MCF 10A (cell line): ENCODE measurements around the gene SCYGR1. TPM values are rescaled to one million over a fixed set of nuclear protein-coding genes. Genes with fewer than 3 reads are reported as not detected.

ENCODE experiments used
- BruUV-seq: library from RNA; stranded (reverse); fragments of 400-500 nt; replicated peaks from 2 replicates; lab custom pipeline; 2021; lab: Mats Ljungman, UMichigan
- CTCF ChIA-PET: fragments of 300-600 bp; sonication (Branson Sonifier 250); formaldehyde crosslinking; extraction: SDS; loops from one replicate; lab custom pipeline; 2021; ENCODE audit warnings: antibody characterized with exemption, inconsistent platforms; lab: Yijun Ruan, JAX
- POLR2A ChIA-PET: fragments of 300-600, 350-650 bp; sonication (Branson Sonifier 250); formaldehyde crosslinking; extraction: SDS; loops from one replicate; lab custom pipeline; 2020; ENCODE audit warnings: antibody characterized with exemption, inconsistent platforms; lab: Yijun Ruan, JAX
- DNase-seq: peaks from one replicate; pipeline ENCODE4 v3.0.0-alpha.2; 2018; ENCODE audit not compliant: unreplicated experiment
- H3K27ac Mint-ChIP-seq: one replicate; pipeline ENCODE4 v1.8.0; 2022; ENCODE audit warnings: mild to moderate bottlenecking, low read depth, mixed read lengths; ENCODE audit not compliant: unreplicated experiment
- H3K27me3 Mint-ChIP-seq: one replicate; pipeline ENCODE4 v1.8.0; 2022; ENCODE audit warnings: mixed read lengths; ENCODE audit not compliant: insufficient read depth, unreplicated experiment
- H3K36me3 Mint-ChIP-seq: one replicate; pipeline ENCODE4 v1.8.0; 2022; ENCODE audit warnings: mild to moderate bottlenecking, moderate library complexity, mixed read lengths; ENCODE audit not compliant: insufficient read depth, unreplicated experiment
- H3K4me1 Mint-ChIP-seq: one replicate; pipeline ENCODE4 v1.8.0; 2022; ENCODE audit warnings: mixed read lengths; ENCODE audit not compliant: insufficient read depth, unreplicated experiment
- H3K4me3 Mint-ChIP-seq: one replicate; pipeline ENCODE4 v1.8.0; 2022; ENCODE audit warnings: mild to moderate bottlenecking, moderate library complexity, mixed read lengths; ENCODE audit not compliant: unreplicated experiment
- H3K9me3 Mint-ChIP-seq: one replicate; pipeline ENCODE4 v1.8.0; 2022; ENCODE audit warnings: mixed read lengths; ENCODE audit not compliant: unreplicated experiment
- CTCF ChIP-seq: fragments of 200-600 bp; IDR thresholded peaks from one replicate; pipeline ENCODE4 v1.8.0; 2022; ENCODE audit warnings: antibody characterized with exemption, mild to moderate bottlenecking; ENCODE audit not compliant: unreplicated experiment
- intact Hi-C: fragments of 100-400 bp; cut with micrococcal nuclease; formaldehyde crosslinking; loops from 2 replicates; pipeline ENCODE4 v1.14.1; 2022
- total RNA-seq: library from RNA; stranded (reverse); gene quantifications from 2 replicates; pipeline ENCODE4 v1.2.3, GENCODE V29; 2022

The SCYGR1 gene
- total RNA-seq, 1 experiment from 2014 or later = not detected

- DNase-seq = no peak
- Mint-ChIP-seq H3K36me3 (peaks cover 54% of the 10 kb centered on the region), H3K4me1 (no peaks in the 10 kb centered on the region), H3K9me3 (no peaks in the 10 kb centered on the region), H3K27ac (peak overlapping the region; percentile 32), H3K27me3 (no peaks in the 10 kb centered on the region), H3K4me3 (no peak overlapping the region)
- TF ChIP-seq CTCF = no peak
- BruUV-seq = no TSS peak
- CTCF ChIA-PET = interaction anchor here (0.6 kb wide), 2 partner anchors 9 to 497 kb away, joined by 3 read pairs; no protein-coding TSS in a partner anchor
- POLR2A ChIA-PET = interaction anchor here (0.8 to 0.9 kb wide), 2 partner anchors 10 to 11 kb away, joined by 3 read pairs; no protein-coding TSS in a partner anchor
- intact Hi-C loops = no loop called here
Observed at GRCh38 chr2:227351639-227352038, 36.1 kb downstream of the SCYGR1 start.

GRCh38 chr2:227349989-227350612 is 37.6 kb downstream of the SCYGR1 start:
- Mint-ChIP-seq H3K36me3 (peaks cover 39% of the 10 kb centered on the region), H3K4me1 (no peaks in the 10 kb centered on the region), H3K27ac (no peak overlapping the region), H3K9me3 (no peaks in the 10 kb centered on the region), H3K4me3 (no peak overlapping the region), H3K27me3 (no peaks in the 10 kb centered on the region)
- ChIA-PET POLR2A (interaction anchor here (0.7 to 1.2 kb wide), 2 partner anchors 14 to 30 kb away, joined by 3 to 4 read pairs; no protein-coding TSS in a partner anchor), CTCF (interaction anchor here (1.0 kb wide), 1 partner anchor 308 kb away, joined by 3 read pairs; no protein-coding TSS in a partner anchor)
- TF ChIP-seq CTCF = no peak
- intact Hi-C loops = no loop called here
- no TSS peak for BruUV-seq
- DNase-seq = no peak

DNA sequence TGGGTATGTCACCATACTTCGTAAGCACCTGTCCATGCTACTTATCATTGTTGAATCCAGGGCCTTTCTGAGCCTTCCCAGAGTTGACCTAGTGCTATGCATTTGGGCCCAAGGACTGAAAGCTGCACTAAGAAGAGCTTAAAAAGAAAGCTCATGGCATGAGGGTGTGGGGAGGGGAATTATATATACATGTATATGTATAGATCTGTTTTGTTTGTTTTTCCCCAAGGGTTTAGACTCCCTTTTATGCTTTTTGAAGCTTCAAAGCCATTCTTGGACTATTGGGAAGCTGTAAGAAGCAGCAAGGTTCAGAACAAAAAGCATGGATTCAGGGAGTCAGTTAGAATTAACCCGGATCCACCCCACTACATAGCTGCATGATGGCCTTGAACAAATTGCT is 39.4 kb downstream of the SCYGR1 start:
- BruUV-seq = no TSS peak
- no peaks in the 10 kb centered on the region for H3K4me1 Mint-ChIP-seq
- peaks cover 38% of the 10 kb centered on the region for H3K36me3 Mint-ChIP-seq
- intact Hi-C loops = no loop called here
- ChIA-PET CTCF (interaction anchor here (0.6 to 1.0 kb wide), 3 partner anchors 8 to 62 kb away, joined by 3 read pairs; no protein-coding TSS in a partner anchor), POLR2A (interaction anchor here (0.7 to 1.3 kb wide), 3 partner anchors 8 to 23 kb away, joined by 3 read pairs; no protein-coding TSS in a partner anchor)
- H3K27me3 Mint-ChIP-seq = no peaks in the 10 kb centered on the region
- no peaks in the 10 kb centered on the region for H3K9me3 Mint-ChIP-seq
- DNase-seq = no peak
- no peak for TF ChIP-seq CTCF
- H3K4me3 Mint-ChIP-seq = no peak overlapping the region
- H3K27ac Mint-ChIP-seq = no peak overlapping the region

- ChIA-PET CTCF (interaction anchor here (0.9 kb wide), 1 partner anchor 12 kb away, joined by 4 read pairs; no protein-coding TSS in a partner anchor), POLR2A (interaction anchor here (1.1 to 1.4 kb wide), 2 partner anchors 8 to 31 kb away, joined by 3 to 4 read pairs; no protein-coding TSS in a partner anchor)
- H3K4me3 Mint-ChIP-seq = no peak overlapping the region
- DNase-seq = no peak
- H3K27ac Mint-ChIP-seq = no peak overlapping the region
- H3K36me3 Mint-ChIP-seq = peaks cover 46% of the 10 kb centered on the region
- H3K27me3 Mint-ChIP-seq = no peaks in the 10 kb centered on the region
- no peak for TF ChIP-seq CTCF
- no TSS peak for BruUV-seq
- H3K9me3 Mint-ChIP-seq = no peaks in the 10 kb centered on the region
- intact Hi-C loops = no loop called here
- no peaks in the 10 kb centered on the region for H3K4me1 Mint-ChIP-seq
Observed at GRCh38 chr2:227347117-227347516, 40.6 kb downstream of the SCYGR1 start.
